ENCODE measurements around the gene PKIG. TPM values are rescaled to one million over a fixed set of nuclear protein-coding genes. Genes with fewer than 3 reads are reported as not detected.

Gene PKIG
- total RNA-seq, 1 experiment from 2014 or later, result 20.1 TPM

DNA sequence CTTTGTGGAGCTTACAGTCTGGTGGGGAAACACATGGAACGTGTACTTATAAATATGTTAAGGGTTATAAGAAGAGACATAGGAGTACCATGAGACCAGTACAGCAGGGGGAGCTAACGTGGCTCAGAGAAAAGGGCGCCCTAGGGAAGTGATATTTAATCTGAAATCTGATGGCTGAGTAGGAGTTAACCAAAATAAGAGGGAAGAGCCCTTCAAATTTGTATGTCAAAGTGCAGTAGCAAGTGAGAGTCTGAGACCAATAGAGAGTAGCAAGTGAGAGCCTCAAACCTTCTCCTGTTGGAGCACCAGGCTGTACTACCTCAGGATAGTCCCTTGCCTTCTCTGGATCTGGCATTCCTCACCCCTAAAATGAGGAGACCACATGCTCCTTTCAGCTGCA, 6.1 kb upstream of the PKIG start:
- ChIA-PET RAD21 (ENCODE audit: low non-redundant PET in 1 of 2, low total read pairs in 2 of 2, uncharacterized antibody in 2 of 2, unreplicated experiment in 2 of 2) (no interaction called here), CTCF (interaction anchor here (0.5 to 1.5 kb wide), 6 partner anchors 11 to 265 kb away, joined by 3 to 4 read pairs (median 3); no protein-coding TSS in a partner anchor), POLR2A (no interaction called here)
- intact Hi-C loops (cut with micrococcal nuclease), result no loop called here
- no peak overlapping the region for H3K9ac ChIP-seq (ENCODE audit: low read length)
- H3K4me3 ChIP-seq (replicated peaks in 1 of 2; ENCODE audit: low read depth in 1 of 2, low read length in 2 of 2), result no peak overlapping the region
- no peaks in the 10 kb centered on the region for H3K9me3 ChIP-seq (ENCODE audit: control insufficient read depth in 1 of 2, insufficient read depth in 1 of 2, low read depth in 1 of 2, low read length in 2 of 2)
- no peaks in the 10 kb centered on the region for H4K20me1 ChIP-seq (ENCODE audit: insufficient read depth)
- H3K4me1 ChIP-seq (ENCODE audit: control insufficient read depth in 1 of 2, insufficient read depth in 2 of 2, low read length in 2 of 2), result peaks cover 23 to 30% of the 10 kb centered on the region in 2 experiments
- BruUV-seq (replicated peaks), result no TSS peak
- H3K27ac ChIP-seq (ENCODE audit: low read depth, low read length), result no peak overlapping the region
- ATAC-seq, result peak; percentile 78
- H3K9me2 ChIP-seq (ENCODE audit: insufficient read depth), result no peaks in the 10 kb centered on the region
- TF ChIP-seq TCF7L2 (IDR thresholded peaks at IDR 0.05; ENCODE audit: borderline replicate concordance, extremely low read depth, insufficient read depth, insufficient read length) (no peak), EZH2phosphoT487 (IDR thresholded peaks at IDR 0.05; ENCODE audit: borderline replicate concordance) (no peak), CBX3 (IDR thresholded peaks at IDR 0.05; ENCODE audit: low read depth) (no peak), RAD21 (IDR thresholded peaks at IDR 0.05; ENCODE audit: low read depth) (peak; percentile 16; the same call in 1 of the 2 replicates), CEBPB (IDR thresholded peaks at IDR 0.05; ENCODE audit: low read depth) (no peak), SP1 (IDR thresholded peaks at IDR 0.05; ENCODE audit: low read depth) (no peak), CTCF (IDR thresholded peaks at IDR 0.05 in 2 of 3, conservative IDR thresholded peaks at IDR 0.05 in 1 of 3; ENCODE audit: borderline replicate concordance in 1 of 3, insufficient read depth in 1 of 3, low read depth in 2 of 3, low read length in 2 of 3) (peak in 2 of 3 experiments; percentile 31 to 35; a peak in 3 of 6 replicates), EGR1 (IDR thresholded peaks at IDR 0.05; ENCODE audit: low read depth) (no peak)
- H3K36me3 ChIP-seq (ENCODE audit: control insufficient read depth in 1 of 2, insufficient read depth in 2 of 2, low read length in 2 of 2), result no peaks in the 10 kb centered on the region
- H3K79me2 ChIP-seq (ENCODE audit: insufficient read depth, low read length), result no peaks in the 10 kb centered on the region
- no peaks in the 10 kb centered on the region for H3K27me3 ChIP-seq (ENCODE audit: insufficient read depth, low read length)
- H2AFZ ChIP-seq (ENCODE audit: low read depth, low read length, poor library complexity, severe bottlenecking), result no peak overlapping the region
- DNase-seq (ENCODE audit: low read depth, low spot score), result no peak
- peak overlapping the region; percentile 12; the same call in 1 of the 2 replicates for H3K4me2 ChIP-seq (ENCODE audit: low read length)
